Measurements from ENCODE around the gene TSPAN4. TPM values are rescaled to one million over a fixed set of nuclear protein-coding genes. Genes with fewer than 3 reads are reported as not detected.
A peak's percentile ranks its signal among the peaks of the same experiment; 100 is the strongest.

Gene TSPAN4
- total and polyA plus RNA-seq, 9 of the 15 experiments (the other 6 are each of a cell fraction or from before 2014, with no cell fraction given) = 0.07 to 31.0 (median 15.7) TPM

DNA sequence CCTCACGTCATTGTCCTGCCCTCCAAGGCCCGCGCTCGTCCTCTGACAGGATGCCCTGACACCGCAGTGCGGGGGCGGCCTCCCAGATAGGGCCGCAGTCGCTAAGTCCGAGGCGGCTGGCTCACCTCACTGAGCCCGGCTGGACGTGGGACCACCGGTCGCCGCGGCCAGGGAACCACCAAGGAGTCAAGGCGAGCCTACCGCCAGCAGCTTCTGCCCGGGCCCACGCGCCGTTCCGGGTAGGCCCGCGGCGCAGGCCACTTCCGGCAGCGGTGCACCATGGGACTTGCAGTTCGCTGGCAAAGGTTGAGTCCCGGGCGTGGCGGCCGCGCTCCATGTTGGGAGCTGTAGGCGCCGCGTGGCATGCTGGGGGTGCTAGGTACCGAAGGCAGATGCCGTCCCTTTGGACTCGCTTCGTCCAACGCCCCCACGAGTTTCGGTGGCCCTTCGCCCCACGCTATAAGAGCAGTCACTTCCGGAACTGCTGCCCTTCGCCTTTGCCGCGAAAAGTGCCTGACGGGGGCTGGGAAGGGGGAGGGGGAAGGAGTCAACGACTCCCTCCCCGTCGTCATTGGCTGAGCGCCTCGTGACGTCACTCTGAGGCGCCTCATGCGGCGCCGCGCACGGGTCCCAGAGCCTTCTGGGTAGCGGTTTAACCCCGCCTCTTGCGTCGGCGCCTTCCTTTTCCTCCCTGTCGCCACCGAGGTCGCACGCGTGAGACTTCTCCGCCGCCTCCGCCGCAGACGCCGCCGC lies 33.2 kb upstream of the TSPAN4 start, which contains the start of gene RPLP2 (continued):
- 0 out of 2 replicates have a peak, but pooled peaks have one; percentile 30 for TF ChIP-seq TARDBP (IDR thresholded peaks at IDR 0.05)
- TF ChIP-seq TOE1 (IDR thresholded peaks at IDR 0.05; ENCODE audit: borderline replicate concordance) = no peak; the same call in 1 of the 2 replicates
- TF ChIP-seq TOE1 (CRISPR knock-in tag; IDR thresholded peaks at IDR 0.05; ENCODE audit: borderline replicate concordance, low read depth) = peak; percentile 94
- peak; percentile 98 for TF ChIP-seq TBP (optimal IDR thresholded peaks at IDR 0.05; ENCODE audit: low read depth, low read length)
- no peak for TF ChIP-seq TCF7 (IDR thresholded peaks at IDR 0.05; ENCODE audit: borderline replicate concordance)
- TF ChIP-seq HMGN3 (IDR thresholded peaks at IDR 0.05; ENCODE audit: borderline replicate concordance, extremely low read depth, insufficient read length, low read depth, low read length) = peak; percentile 66
- TF ChIP-seq TAF15 (IDR thresholded peaks at IDR 0.05; ENCODE audit: low read depth, low read length) = no peak
- TF ChIP-seq TGIF2 (CRISPR knock-in tag; IDR thresholded peaks at IDR 0.05) = peak; percentile 49; the same call in 1 of the 2 replicates
- TF ChIP-seq ZNF436 (CRISPR knock-in tag; IDR thresholded peaks at IDR 0.05) = no peak
- no peak for TF ChIP-seq POLR3A (IDR thresholded peaks at IDR 0.05; ENCODE audit: borderline replicate concordance, extremely low read depth, insufficient read depth, insufficient read length)
- TF ChIP-seq, protein P1, sequence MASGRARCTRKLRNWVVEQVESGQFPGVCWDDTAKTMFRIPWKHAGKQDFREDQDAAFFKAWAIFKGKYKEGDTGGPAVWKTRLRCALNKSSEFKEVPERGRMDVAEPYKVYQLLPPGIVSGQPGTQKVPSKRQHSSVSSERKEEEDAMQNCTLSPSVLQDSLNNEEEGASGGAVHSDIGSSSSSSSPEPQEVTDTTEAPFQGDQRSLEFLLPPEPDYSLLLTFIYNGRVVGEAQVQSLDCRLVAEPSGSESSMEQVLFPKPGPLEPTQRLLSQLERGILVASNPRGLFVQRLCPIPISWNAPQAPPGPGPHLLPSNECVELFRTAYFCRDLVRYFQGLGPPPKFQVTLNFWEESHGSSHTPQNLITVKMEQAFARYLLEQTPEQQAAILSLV (tag; IDR thresholded peaks at IDR 0.05) = no peak
- TF ChIP-seq, protein P2, sequence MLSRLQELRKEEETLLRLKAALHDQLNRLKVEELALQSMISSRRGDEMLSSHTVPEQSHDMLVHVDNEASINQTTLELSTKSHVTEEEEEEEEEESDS (CRISPR knock-in tag; IDR thresholded peaks at IDR 0.05) = no peak
- no peak for TF ChIP-seq CBFA2T2 (conservative IDR thresholded peaks at IDR 0.05)
- 0 out of 2 replicates have a peak, but pooled peaks have one; percentile 48 for TF ChIP-seq DIDO1 (tag; IDR thresholded peaks at IDR 0.05; ENCODE audit: low read depth)
- peak; percentile 77; the same call in 1 of the 2 replicates for TF ChIP-seq NR4A1 (CRISPR knock-in tag; IDR thresholded peaks at IDR 0.05)
- TF ChIP-seq NR4A1 (tag; IDR thresholded peaks at IDR 0.05) = peak; percentile 71; the same call in 1 of the 2 replicates
- TF ChIP-seq, protein P3, sequence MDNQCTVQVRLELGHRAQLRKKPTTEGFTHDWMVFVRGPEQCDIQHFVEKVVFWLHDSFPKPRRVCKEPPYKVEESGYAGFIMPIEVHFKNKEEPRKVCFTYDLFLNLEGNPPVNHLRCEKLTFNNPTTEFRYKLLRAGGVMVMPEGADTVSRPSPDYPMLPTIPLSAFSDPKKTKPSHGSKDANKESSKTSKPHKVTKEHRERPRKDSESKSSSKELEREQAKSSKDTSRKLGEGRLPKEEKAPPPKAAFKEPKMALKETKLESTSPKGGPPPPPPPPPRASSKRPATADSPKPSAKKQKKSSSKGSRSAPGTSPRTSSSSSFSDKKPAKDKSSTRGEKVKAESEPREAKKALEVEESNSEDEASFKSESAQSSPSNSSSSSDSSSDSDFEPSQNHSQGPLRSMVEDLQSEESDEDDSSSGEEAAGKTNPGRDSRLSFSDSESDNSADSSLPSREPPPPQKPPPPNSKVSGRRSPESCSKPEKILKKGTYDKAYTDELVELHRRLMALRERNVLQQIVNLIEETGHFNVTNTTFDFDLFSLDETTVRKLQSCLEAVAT (IDR thresholded peaks at IDR 0.05) = peak; percentile 53 to 59; a peak in 2 of 4 replicates
- no peak for TF ChIP-seq ZNF217 (CRISPR knock-in tag; IDR thresholded peaks at IDR 0.05)
- TF ChIP-seq U2AF2 (optimal IDR thresholded peaks at IDR 0.05; ENCODE audit: low read depth, low read length) = no peak
- no peak; the same call in 1 of the 2 replicates for TF ChIP-seq ZZZ3 (IDR thresholded peaks at IDR 0.05)
- peak; percentile 93 for TF ChIP-seq POLR2A (conservative IDR thresholded peaks at IDR 0.05)
- peak; percentile 83 for TF ChIP-seq MBD2 (IDR thresholded peaks at IDR 0.05; ENCODE audit: borderline replicate concordance, low read depth)
- TF ChIP-seq, protein P4, sequence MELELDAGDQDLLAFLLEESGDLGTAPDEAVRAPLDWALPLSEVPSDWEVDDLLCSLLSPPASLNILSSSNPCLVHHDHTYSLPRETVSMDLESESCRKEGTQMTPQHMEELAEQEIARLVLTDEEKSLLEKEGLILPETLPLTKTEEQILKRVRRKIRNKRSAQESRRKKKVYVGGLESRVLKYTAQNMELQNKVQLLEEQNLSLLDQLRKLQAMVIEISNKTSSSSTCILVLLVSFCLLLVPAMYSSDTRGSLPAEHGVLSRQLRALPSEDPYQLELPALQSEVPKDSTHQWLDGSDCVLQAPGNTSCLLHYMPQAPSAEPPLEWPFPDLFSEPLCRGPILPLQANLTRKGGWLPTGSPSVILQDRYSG (tag; conservative IDR thresholded peaks at IDR 0.05; ENCODE audit: low read depth) = peak; percentile 48; the same call in 1 of the 2 replicates
- peak; percentile 17; the same call in 1 of the 2 replicates for TF ChIP-seq ZNF766 (CRISPR knock-in tag; conservative IDR thresholded peaks at IDR 0.05)
- peak; percentile 56 for TF ChIP-seq NEUROD1 (IDR thresholded peaks at IDR 0.05; ENCODE audit: borderline replicate concordance, low read depth, low read length, partially characterized antibody)
- no peak for TF ChIP-seq CHD1 (IDR thresholded peaks at IDR 0.05; ENCODE audit: low read length)

Data from K562 (cell line).